Fibroblast of pulmonary artery (primary cell): ENCODE measurements around the gene RARA.

Experiments
- DNase-seq: peaks from one replicate; pipeline ENCODE4 v3.0.0-alpha.2; 2010; ENCODE audit warnings: low read depth
- H3K4me3 ChIP-seq: replicated peaks from 2 replicates; pipeline ENCODE4 v1.5.1; 2011; ENCODE audit warnings: low read depth, mild to moderate bottlenecking, control low read depth, low read length, moderate library complexity
- CTCF ChIP-seq: IDR thresholded peaks from 2 replicates; pipeline ENCODE4 v1.5.1; 2011; ENCODE audit warnings: mild to moderate bottlenecking, control low read depth, low read length, inconsistent platforms; ENCODE audit errors: missing control alignments

RARA gene

GRCh38 chr17:40351359-40352236, 42.6 kb downstream of the RARA start:
- no peak overlapping the region for H3K4me3 ChIP-seq
- no peak for TF ChIP-seq CTCF
- no peak for DNase-seq

DNA sequence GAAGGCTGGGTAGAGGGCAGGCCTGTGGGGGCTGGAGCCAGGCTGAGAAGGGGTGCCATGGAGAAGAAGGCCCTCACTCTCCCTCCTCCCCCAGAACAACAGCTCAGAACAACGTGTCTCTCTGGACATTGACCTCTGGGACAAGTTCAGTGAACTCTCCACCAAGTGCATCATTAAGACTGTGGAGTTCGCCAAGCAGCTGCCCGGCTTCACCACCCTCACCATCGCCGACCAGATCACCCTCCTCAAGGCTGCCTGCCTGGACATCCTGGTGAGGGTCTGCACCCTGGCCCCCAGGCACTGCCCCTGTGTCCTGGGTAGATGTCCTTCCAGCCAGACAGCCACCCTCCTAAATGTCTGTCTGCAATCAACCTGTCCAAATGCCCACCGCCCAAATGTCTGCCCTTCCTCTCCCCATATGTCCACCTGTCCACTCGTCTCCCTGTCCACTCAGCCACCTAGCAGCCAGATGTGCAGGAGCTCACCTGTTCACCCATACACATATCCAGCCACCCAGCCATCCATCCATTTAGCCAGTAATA, 43.3 kb downstream of the RARA start:
- no peak for TF ChIP-seq CTCF
- no peak overlapping the region for H3K4me3 ChIP-seq
- DNase-seq: no peak

DNA sequence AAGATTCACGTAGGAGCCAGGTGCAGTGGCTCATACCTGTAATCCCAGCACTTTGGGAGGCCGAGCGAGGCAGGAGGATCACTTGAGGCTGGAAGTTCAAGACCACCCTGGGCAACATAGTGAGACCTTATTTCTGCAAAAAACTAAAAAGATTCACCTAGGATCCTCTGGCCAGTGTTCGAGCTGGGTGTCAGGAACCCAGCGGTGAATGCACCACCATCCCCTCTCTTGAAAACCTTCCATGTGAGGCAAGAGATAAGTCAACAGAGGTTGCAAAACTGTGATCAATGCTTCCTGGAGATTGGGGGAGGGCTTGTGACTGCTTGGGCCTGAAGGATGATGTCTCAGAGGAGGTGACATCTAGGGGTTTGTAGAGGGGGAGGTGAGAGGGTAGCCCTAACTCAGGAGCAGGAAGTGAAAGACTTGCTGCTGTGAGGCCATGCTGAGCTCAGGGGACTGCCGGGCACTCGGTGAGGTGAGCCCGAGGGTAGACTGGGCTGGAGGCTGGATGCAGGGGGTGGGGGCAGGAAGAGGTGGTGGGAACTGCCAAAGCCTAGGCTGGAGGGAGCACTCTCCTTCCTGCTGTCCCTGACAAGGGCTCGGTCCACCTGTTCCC, 43.9 kb downstream of the RARA start:
- no peak overlapping the region for H3K4me3 ChIP-seq
- TF ChIP-seq CTCF: no peak
- DNase-seq: no peak

DNA sequence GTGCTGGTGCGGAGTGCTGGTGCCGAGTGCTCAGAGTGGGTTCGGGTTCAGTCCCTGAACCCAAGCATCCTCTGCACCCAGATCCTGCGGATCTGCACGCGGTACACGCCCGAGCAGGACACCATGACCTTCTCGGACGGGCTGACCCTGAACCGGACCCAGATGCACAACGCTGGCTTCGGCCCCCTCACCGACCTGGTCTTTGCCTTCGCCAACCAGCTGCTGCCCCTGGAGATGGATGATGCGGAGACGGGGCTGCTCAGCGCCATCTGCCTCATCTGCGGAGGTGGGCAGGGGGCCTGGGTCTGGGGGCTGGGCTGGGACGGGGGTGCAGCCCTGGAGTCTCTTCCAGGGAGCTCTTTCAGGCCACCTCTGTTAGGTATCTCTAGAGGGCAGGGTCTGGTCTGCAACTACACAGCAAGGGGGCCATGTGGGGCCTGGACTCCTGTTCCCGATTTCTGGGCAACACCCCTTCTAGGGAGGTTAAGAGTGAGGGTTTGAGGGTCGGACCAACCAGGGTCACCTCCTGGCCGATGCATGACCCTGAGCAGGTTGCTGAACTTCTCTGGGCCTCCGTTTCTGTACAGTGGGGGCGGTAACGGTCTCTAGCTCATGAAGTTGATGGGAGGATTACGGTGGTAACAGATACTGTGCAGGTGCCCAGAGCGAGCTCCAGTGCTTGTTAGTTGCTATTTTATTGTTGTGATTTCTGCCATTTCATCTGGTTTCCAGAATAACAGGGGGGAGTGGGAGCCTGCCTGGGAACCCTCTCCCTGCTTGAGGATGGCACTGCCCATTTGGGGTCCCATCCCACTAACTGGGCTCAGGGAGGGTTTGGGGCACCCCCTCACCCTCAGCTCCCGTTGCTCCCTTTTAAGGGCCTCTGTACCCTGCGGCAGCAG, 45.5 kb downstream of the RARA start:
- no peak for TF ChIP-seq CTCF
- H3K4me3 ChIP-seq: no peak overlapping the region
- DNase-seq: no peak

- no peak overlapping the region for H3K4me3 ChIP-seq
- peak; percentile 65 for DNase-seq
- TF ChIP-seq CTCF: peak; percentile 78
Observed at GRCh38 chr17:40355123-40355803, 46.3 kb downstream of the RARA start.
